IPS DF 4.7 (cell line): Measurements from ENCODE around the gene TRIM38.

Experiments used
- DNase-seq: peaks from one replicate; pipeline ENCODE4 v3.0.0-alpha.2; 2013; ENCODE audit warnings: low spot score; ENCODE audit errors: extremely low read depth

TRIM38 gene

DNA sequence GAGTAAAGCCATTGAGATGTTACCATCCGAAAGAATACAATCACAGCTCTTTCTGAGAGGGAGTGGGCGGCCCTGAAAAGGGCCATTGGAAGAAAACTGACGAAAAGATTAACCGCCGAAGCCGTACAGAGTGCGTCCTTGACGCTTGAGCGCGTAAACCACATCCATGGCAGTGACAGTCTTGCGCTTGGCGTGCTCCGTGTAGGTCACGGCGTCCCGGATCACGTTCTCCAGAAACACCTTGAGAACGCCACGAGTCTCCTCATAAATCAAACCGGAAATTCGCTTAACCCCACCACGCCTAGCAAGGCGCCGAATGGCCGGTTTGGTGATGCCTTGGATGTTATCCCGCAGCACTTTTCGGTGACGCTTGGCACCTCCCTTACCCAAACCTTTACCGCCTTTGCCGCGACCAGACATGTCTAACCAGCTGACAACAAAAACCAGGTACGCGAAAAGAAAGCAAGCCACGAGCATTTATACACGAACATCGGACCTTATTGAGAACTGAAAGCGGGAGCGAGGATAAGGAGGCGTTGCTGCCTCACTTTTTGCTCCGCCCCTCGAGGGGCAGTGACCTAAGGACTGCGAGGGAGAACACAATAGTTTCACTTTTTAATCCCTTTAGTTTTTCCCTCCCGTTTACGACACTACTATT, 64.4 kb downstream of the TRIM38 start:
- no peak for DNase-seq

DNA sequence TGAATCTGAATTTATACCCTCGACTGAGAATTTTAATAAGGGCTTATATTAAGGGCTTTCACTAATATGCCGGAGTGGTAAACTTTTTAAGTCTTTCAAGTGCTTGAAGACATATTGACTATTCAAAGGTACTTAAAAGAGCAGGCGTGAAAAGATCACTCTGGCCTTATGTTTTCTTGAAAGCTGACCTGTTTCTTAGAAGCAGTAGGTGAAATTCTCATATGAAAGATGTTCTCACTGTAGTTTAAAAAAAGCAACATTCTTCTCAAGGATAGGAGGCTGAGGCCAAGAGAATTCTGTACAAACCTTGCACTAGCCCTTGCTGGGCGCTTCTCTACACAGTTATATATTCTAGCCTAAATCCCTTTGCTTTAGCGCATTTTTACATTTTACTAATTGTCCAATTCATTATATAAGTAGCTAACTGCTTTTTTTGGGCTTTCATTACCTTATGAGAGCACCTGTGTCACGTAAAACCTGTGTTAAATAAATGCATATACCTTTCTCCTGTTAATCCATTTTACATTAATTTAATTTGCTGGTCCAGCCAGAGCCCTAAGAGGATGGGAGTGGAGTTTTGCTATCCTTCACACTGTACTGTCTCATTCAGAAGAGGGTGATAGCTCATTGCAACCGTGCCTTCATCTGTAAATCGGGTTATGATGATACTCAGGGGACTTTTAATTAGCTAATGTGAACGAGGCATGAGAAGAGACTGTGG, 65.0 kb downstream of the TRIM38 start:
- no peak for DNase-seq

DNA sequence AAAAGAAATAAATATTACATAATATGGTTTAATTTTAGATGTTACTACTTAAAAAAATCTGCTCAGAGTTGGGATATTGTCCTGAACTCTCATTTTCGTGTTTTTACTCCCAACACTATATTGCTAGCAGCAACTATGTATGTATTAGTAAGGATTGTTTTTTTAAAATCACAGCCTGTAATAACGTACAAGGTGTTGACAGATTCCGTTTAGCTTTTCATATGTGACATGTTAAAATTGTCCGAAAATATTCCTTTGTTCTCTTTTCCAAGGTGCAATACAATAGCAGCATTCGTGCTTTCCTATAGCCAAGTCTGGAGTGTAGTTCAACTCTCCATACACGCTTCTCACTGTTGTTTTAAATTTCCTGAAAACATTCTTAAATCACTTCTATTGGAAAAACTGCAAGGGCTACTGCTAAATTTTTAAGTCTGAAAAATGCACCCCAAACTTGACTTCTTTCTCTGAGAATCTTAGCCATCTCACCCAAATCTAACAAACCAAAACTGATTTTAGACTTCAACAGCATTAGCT, 65.7 kb downstream of the TRIM38 start:
- no peak for DNase-seq

DNA sequence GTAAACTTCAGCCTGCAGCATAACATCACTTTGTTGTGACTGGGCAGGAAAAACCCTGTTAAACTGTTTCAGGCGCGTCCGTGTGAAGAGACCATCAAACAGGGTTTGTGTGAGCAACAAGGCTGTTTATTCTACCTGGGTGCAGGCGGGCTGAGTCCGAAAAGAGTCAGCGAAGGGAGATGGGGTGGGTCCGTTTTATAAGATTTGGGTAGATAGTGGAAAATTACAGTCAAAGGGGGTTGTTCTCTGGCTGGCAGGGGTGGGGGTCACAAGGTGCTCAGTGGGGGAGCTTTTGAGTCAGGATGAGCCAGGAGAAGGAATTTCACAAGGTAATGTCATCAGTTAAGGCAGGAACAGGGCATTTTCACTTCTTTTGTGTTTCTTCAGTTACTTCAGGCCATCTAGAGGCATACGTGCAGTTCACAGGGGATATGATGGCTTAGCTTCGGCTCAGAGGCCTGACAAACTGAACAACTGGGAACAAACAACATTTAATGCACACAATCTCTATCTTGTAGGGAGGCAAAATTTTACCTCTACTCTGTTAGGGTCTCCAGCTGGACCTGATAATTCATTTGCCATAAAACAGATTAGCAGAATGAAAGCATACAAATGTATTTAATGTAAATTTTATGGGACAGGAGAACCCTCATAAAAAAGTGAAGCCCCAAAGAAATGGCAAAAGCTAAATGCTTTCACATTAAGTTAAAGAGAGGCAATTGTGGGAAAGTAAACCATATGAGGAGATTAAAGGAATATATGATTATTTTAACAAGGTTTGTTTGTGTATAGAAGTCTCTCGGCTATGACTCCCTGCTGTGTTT, 66.4 kb downstream of the TRIM38 start:
- no peak for DNase-seq

DNA sequence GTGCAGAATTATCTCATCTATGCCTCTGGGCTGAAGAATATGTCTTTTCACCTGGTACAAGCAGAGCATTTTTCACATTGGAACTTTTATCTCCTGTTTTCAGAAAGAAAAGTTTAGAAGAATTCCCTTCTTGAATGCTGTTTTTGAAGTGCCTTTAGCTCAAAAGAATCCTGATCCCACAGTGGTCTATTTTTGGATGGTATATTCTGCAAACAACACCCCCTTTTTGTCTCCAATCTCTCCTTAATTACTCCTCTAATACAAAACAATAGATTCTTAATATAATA, 66.9 kb downstream of the TRIM38 start:
- DNase-seq = no peak

DNA sequence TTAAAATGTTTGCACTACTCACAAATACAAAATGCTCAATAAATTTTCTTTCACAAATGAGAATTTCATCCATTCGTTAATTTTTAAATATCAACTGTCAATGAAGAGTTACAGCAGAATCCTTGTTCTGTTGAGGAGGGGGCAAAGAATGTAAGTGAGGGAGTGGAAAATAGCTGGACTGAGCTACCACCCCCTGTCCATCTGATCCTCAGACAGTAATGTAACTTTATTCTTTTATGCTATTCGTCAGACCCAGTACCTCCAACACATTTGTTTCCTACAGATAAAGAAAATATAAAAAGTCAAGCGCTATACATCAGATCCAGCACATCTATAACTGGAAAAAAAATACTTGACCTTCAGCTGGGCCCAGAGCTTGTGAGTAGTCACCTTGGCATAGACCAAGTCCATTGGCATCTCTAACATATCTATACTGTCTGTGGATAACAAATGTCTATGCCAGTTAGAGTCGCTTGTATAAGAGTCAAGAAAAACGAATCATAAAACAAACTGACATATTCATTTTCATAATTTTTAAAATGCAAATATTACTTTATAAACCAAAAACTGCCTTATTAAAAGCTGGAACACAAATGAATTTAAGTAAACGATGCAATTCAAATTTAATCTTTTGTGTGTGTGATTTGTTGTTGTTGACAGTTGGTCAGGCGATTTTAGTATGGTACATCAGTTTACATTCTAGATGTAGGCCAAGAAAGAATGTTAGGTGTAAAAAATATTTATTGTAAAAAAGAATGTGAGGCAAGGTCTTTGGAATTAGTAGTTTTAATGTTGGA, 67.5 kb downstream of the TRIM38 start:
- DNase-seq = no peak

DNA sequence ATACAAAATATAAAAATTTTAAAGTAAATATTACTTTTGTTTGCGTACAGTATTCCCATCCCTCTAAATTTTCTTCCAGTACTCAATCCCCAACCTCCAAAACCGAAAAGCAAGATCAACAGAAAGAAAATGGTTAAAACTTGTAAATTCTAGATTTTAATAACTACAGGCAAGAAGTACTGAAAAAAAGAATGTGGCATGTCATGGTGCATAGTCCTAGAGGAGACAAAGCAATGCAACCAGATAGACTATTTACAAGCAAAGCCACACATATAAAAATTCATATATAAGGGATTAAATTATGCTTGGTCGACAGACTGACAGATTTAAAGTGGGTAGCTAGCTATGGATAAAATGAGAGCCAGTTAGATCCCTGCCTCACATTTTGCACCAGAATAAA, 68.1 kb downstream of the TRIM38 start:
- DNase-seq = no peak

DNA sequence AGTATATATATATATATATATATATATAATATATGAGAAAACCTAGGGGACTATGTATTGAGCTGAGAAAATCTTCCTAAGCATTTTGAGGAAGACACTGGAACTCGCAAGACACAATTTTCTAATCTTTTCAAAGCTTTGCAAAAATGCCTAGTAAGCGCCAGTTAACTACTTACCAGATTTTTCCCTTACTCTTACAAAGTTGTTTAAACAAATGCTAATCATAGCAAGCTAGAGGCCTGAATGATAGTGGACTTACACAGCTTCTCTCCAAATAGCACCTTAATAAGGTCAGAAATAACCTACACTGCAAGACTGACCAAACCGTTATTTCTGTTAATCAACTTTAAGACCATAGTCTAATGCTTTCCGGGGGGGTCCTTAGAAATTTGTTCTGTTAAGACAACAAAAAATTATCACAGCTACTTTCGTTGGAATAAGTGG, 68.6 kb downstream of the TRIM38 start:
- DNase-seq = no peak

DNA sequence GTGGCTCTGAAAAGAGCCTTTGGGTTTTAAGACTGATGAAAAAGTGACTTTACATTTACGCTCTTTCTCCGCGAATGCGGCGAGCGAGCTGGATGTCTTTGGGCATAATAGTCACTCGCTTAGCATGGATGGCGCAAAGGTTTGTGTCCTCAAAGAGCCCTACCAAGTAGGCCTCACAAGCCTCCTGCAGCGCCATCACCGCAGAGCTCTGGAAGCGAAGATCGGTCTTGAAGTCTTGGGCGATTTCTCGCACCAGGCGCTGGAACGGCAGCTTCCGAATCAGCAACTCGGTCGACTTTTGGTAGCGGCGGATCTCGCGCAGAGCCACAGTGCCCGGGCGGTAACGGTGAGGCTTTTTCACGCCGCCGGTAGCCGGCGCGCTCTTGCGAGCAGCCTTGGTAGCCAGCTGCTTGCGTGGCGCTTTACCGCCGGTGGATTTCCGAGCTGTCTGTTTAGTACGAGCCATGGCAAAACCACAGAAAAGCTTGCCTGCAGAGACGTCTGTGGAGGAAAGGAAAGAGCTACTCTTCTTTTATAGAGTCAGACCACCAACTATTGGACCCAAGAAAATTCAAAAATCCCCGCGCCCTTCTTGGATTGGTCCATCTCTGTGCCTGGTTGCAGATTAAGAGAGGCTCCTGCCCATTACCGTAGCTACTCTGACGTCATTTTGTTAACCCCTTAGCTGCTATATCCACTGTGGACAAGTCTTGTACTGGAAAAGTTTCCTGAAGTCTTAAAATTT, 69.2 kb downstream of the TRIM38 start:
- DNase-seq = no peak

DNA sequence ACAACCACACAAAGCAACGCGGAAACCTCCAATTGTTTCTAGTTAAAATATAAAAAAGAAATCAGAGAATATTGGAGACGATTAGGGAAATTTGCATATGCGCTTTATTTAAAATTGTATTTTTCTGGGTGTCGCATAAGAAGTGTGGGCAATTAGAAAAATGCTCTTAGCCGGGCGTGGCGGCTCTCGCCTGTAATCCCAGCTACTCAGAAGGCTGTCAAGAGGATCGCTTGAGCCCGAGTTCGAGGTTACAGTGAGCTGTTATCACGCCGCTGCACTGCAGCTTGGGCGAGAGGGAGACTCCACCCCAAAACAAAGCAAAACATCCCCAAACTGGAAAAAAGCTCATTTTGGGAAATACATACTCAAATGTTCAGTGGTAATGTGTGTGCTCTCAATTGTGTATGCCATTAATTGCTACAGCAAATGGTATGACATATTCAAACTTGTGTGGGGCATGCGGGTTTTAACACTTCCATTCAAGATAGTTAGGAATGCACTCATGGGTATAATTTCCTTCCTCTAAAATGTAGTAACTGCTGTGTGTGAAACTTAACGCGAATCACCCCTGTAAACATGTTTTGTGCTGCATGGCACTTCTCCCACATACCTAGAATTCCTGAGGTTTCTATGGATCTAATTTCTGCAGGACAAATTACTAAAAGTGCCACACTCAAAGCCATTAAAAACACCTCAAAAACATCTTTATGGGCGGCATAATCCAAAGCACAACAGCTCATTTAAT, 69.9 kb downstream of the TRIM38 start:
- no peak for DNase-seq

DNA sequence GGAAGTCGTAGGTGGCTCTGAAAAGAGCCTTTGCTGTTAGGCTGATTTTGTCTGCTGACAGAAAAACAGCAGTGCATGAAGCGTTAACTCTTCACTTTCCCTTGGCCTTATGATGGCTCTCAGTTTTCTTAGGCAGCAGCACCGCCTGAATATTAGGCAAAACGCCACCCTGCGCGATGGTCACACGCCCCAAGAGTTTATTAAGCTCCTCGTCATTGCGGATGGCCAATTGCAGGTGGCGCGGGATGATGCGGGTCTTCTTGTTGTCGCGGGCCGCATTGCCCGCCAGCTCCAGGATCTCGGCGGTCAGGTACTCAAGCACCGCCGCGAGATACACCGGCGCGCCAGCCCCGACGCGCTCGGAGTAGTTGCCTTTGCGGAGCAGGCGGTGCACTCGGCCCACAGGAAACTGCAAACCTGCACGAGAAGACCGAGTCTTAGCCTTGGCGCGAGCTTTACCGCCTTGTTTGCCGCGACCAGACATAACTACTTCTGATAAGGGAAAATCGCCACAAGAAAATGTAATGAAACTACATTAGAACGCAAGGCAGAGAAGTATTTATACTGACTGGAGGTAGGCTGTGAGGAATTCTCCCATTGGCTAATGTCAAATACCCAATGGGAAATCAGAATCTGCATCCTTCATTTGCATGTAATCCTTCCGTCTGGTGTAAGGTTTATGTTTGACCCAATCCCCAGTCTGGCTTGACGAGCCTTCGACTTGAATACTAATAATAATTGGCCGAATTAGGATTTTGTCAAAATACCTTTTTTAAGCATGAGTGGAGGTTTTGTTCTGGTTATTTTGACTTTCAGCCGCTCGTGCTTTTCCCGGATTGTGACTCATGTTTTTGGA, 70.7 kb downstream of the TRIM38 start:
- DNase-seq = no peak

DNA sequence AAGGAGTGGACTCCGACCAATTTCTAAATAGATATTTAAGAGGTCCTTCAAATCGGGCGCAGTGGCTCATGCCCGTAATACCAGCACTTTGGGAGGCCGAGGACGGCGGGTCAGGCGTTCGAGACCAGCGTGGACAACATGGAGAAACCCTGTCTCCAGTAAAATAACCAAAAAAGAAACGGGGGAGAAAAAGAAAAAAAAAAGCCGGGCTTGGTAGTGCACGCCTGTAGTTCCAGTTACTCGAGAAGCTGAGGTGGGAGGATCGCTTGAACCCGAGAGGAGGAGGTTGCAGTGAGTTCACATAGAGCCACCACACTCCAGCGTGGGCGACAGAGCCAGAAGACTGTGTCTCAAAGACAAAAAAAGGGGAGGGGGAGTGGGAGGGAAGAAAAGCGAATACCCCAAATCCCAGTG, 71.3 kb downstream of the TRIM38 start:
- DNase-seq = no peak

DNA sequence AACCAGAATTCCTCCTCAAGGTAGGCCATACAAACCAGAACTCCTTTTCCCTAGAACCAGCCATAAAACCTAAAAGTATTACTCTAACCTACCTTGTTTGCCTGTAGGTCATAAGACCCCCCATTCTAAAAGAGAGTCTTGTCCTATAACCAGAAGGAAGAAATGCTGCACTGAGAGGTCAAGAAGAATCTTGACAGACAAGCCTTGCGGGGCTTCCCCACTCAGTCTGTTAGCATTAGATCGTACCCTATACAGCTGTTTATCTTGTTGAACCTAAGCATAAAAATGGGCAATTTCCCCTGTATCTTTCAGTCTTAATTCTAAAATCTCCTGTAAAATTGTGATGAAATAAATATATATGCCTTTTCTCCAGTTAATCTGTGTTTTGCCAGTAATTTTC, 72.3 kb downstream of the TRIM38 start:
- DNase-seq = no peak
